Measurements from ENCODE around the gene GABRE. TPM values are rescaled to one million over a fixed set of nuclear protein-coding genes. Genes with fewer than 3 reads are reported as not detected.

Gene GABRE, protein sequence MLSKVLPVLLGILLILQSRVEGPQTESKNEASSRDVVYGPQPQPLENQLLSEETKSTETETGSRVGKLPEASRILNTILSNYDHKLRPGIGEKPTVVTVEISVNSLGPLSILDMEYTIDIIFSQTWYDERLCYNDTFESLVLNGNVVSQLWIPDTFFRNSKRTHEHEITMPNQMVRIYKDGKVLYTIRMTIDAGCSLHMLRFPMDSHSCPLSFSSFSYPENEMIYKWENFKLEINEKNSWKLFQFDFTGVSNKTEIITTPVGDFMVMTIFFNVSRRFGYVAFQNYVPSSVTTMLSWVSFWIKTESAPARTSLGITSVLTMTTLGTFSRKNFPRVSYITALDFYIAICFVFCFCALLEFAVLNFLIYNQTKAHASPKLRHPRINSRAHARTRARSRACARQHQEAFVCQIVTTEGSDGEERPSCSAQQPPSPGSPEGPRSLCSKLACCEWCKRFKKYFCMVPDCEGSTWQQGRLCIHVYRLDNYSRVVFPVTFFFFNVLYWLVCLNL
- 0.78 and 0.94 TPM in 2 replicates for total RNA-seq
- 0.69 TPM for polyA plus RNA-seq (2012)

GRCh38 chrX:151974336-151975227 is at the start of gene GABRE:
Gene GABRE, minus strand, starts transcription at chrX:151974676. Its CDS starts 51 bp downstream, at chrX:151974625.
- DNase-seq (ENCODE audit: low read depth) = peak; percentile 23

DNA sequence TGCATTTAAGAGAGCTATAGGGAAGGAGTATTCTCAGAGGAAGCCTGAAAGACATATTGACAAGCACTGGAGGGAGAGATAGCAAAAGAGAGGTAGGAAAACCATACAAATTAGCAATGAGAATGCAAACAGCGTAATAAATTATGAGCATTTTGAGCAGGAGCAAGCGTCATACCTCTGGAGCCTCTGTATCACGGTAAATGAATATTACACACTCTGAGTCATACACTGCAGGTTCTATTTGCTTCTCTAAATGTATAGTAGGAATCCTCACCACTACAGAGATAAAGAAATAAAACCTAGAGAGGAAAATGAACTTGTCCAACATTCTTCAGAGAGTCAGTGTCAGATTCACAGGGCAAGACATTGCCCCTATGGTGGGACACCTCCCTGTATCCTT is 46.4 kb upstream of the GABRE start:
- DNase-seq (ENCODE audit: low read depth) = no peak

DNA sequence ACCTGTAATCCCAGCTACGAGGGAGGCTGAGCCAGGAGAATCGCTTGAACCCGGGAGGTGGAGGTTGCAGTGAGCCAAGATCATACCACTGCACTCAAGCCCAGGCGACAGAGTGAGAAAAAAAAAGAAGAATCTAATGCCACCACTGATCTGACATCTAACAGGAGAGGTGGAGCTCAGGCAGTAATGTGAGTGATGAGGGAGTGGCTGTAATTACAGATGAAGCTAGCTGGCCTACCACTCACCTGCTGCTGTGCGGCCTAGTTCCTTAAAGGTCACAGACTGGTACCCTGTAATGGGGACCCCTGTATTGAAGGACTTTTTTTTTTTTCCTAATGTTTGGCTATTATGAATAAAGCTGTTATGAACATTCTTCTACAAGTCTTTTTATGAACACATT is 25.3 kb upstream of the GABRE start:
- no peak for DNase-seq (ENCODE audit: low read depth)

DNA sequence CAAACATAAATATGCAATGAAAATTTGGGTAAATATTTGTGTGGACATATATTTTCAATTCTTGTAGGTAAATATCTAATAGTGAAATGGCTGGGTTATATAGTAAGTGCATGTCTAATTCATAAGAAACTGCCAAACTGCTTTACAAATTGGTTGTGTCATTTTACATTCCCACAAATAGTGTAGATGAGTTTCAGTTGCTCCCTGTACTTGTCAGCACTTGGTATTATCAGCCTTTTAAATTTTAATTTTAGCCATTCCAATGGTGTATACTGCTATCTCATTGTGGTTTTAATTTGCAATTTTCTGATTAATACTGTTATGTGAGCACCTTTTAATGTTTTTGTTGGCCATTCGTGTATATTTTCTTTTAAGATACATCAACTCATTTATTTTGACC is 23.1 kb upstream of the GABRE start:
- DNase-seq (ENCODE audit: low read depth) = no peak

DNA sequence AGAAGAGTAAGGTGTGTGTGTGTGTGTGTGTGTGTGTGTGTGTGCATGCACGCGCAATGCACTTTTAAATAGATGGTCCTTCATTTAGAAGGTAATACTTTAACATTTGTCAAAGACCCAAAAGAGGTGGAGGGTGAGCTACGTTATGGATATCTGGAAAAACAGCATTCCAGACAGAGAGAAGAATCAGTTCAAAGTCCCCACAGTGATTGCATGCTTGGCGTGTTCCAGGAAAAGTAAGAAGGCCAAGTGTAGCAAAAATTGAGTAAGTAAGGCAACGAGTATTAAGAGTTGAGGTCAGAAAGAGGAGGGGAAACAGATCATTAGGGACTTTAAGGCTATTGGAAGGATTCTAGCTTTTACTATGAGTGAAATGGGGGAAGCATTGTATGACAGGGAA is 21.9 kb upstream of the GABRE start:
- no peak for DNase-seq (ENCODE audit: low read depth)

DNA sequence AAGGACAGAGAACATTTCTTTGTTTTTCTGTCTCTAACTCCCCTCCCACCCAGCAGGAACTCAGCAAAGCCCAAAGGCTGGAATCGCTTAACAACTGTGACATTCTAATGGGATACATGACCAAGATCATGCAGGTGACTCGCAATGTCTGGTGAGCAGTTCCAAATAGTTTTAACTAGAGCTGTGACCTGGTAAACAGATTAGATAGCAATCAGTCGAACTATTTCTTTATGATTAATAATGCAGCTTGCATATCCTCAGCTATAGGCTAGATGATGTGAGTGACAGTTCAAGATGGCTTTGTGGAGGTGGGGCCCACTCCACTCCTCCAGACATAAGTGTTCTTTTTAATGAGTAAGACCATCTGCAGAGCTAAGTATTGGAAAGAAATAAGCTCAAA is 20.0 kb upstream of the GABRE start:
- no peak for DNase-seq (ENCODE audit: low read depth)

DNA sequence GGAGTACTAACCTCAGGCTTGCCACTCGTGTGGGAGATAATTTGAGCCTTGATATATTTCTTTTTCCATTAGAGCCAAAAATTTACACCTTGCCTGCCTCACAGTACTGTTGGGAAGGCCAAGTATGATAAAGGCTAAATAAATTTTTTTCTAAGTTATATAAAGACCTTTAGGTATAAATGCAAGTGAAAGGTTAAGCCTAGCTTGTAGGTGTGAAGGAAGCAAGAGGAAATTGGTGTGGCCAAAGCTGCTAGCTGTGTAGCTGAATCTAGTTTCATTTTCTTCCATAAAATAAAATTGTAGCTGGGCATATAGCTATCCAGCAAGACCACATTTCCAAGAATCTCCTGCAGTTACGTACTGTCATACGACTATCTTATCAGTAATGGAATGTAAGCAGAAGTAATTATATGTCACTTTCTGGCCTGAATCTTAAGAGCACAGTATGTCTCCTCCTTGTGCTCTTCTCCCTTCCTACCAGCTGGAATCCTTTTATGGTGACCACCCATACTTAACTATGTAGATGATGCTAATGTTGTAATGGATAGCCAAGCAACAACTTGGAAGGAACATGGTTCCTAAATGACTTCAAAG is 14.3 kb upstream of the GABRE start:
- no peak for DNase-seq (ENCODE audit: low read depth)

DNA sequence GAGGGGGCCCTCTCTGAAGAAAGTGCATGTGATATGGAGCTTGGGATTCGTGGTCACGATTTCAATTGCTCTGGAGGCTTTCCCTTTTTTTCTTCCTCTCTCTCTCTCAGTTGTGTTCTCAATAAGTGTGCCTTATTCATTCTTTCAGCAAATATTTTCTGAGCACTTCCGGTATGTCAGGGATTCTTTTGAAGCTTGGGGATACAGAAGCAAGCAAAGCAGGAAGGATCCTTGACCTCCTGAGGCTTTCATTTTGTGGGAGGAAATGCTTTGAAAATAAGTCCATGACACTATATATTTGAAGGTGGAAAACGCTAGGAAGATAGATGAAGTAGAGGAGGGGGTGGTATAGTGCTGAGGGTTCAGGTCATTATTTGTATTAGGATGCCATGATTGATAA is 12.6 kb upstream of the GABRE start:
- DNase-seq (ENCODE audit: low read depth) = no peak

- peak; percentile 39 for DNase-seq (ENCODE audit: low read depth)
These were observed 11.5 kb upstream of the GABRE start for GRCh38 chrX:151985955-151986354.

- DNase-seq (ENCODE audit: low read depth) = no peak
These were observed 11.1 kb upstream of the GABRE start for GRCh38 chrX:151985531-151985930.

DNA sequence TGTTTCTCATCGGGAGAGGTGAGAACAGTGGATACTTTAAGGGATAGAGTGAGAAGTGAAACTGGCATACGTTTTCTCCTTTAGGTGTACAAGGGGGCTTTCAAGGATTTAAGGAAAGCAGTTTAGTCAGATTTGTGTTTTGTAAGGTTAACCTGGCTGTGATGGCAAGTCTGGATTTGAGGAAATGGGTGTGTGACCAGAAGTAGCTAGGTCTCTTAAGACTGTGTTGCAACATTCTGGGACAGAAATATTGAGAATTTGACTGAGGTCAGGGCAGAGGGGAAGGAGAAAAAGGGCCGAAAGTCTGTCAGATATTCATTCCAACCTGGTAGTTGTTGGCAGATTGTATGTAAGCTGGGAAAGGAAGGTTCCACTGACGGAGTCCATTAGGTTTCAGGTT is 10.4 kb upstream of the GABRE start:
- no peak for DNase-seq (ENCODE audit: low read depth)

GRCh38 chrX:151984328-151984727 is 9.9 kb upstream of the GABRE start:
- DNase-seq (ENCODE audit: low read depth) = peak; percentile 12

GRCh38 chrX:151983186-151983585 is 8.7 kb upstream of the GABRE start:
- no peak for DNase-seq (ENCODE audit: low read depth)

- DNase-seq (ENCODE audit: low read depth) = peak; percentile 58
These were observed 7.7 kb upstream of the GABRE start for GRCh38 chrX:151982222-151982621.

DNA sequence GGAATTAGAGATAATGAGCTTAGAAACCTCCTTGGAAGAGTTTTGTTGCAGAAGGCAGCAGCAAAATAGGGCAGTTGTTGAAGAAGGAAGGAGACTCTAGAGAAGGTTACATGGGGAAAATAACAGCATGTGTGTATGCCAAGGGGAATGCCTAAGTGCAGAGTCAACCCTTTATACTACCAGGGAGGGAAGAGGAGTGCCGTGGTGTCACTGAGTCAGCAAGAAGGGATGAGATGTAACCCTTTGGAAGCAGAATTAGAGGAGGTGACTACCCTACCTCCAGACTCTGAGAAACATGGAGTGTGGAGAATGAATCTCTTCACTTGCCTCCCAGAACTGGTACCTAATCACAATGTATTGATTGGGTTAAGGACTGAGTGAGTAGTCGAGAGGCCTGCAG is 6.7 kb upstream of the GABRE start:
- DNase-seq (ENCODE audit: low read depth) = peak; percentile 32

DNA sequence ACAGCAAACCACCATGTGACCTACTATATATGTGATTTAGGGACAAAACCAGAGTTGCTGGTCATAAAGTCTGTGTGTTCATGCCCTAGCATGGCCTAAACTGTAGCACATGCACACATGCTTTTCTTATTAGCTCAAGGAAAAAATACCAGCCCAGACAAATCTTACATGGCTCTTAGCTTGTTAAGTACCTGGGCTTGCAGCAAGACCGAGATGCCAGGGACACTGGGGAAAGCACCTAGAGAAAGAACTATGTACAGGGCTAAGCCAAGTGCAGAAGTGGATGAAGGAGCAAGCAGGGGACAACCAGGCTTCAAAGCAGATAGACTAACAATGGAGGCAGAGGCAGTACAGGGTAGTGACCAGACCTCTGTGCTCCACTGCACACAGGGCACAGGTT is 3.4 kb upstream of the GABRE start:
- DNase-seq (ENCODE audit: low read depth) = no peak

GRCh38 chrX:151977009-151977408 is 2.5 kb upstream of the GABRE start:
- no peak for DNase-seq (ENCODE audit: low read depth)

GRCh38 chrX:151975736-151976275 is 1.3 kb upstream of the GABRE start:
- DNase-seq (ENCODE audit: low read depth) = no peak

DNA sequence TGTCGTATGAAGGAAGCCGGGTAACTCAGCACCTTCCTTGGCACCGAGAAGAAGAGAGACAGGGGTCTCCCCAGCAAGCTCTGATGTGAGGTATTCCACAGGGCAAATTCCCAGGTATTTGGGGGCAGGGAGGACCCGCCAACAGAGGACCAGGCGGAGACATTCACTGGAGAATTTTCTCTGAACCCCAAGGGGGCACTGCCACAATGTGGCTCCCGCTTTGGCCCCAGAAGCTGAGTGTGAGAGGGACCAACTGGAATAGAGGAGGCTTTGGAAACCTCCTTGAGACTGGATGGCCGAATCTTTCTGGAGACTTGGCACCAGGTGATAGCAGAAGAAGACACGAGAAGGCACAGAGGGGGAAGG is 735 bp upstream of the GABRE start:
- no peak for DNase-seq (ENCODE audit: low read depth)

DNA sequence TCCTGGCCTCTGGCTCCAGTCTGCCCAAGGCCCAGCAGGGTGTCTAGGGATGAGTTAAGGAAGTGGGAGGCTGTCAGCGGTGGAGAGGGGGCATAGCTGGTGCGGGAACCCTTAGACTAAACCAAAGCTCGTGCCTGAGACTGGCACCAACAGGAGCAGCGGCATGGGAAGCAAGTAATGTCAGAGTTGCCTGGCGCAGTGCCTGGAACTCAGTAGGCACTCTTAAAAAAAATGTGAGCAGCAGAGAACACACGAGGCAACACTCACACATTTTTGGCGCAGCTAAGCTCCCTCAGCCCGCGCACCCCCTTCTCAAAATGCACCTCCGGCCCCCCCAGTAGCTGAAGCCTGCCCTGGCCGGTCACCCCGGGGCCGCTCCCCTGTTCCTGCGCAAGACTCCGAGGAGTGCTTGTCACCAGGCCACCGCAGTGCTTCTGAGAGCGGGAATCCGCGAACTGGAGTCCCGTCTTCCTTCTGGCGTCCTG is 583 bp downstream of the GABRE start:
- DNase-seq (ENCODE audit: low read depth) = peak; percentile 35

DNA sequence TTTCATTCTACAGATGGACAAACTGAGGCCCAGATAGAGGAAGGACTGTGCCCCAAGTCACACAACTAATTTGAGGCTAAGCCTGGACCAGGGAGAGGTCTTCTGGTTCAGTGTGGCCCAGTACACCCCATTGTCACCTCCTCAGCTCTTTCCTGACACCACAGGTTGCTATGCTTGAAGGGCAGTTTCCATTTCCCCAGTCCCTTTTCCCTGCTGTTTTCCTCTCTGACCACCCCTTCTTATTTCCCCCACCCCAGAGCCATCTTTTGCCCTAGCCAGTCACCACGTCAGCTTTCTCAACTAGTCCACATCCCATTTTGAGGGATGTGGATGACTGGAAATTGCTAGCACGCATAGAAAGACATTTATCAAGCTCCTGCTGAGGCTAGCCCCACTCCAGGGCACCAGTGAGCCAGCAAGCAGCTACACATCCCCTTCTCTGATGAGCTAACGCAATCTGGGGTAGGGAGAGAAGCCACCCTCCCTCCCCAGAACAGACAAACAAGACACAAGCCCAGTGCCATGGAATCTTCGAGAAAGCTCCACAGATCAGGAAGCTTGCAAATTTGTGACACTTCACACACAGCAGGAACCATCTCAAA is 1.3 kb downstream of the GABRE start:
- DNase-seq (ENCODE audit: low read depth) = no peak

All from myocyte (in vitro differentiated cells).